Measurements from ENCODE around the gene DMBX1. TPM values are rescaled to one million over a fixed set of nuclear protein-coding genes. Genes with fewer than 3 reads are reported as not detected.

DMBX1 gene
- total and polyA plus RNA-seq, 9 of the 15 experiments (the other 6 are each of a cell fraction or from before 2014, with no cell fraction given) = 0.25 to 4.3 (median 1.0) TPM

DNA sequence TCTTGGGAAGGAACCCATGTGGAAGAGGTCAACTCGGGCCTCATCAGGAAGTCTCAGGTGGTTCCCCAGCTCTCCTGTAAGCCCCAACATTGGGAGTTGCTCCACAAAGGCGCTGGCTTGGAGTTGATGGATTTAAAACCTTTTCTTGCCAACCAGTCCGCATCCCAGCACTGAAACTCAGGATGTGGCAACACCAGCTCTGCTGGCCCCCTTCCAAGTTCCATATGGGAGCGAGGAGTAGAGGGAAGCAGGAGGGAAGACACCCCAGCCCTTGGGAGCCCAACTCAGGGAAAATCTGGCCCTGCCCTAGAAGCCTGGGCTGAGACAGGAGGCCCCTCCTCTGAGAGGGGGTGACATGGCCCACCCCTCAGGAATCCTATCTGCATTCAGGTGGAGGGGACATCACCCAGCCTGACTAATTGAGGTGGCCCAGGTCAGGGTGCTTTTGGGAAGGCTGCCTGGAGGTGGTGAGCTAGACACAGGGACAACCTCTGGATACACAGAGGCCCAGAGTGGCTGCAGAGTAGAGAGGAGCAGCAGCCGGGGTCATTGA is 33.1 kb upstream of the DMBX1 start:
- ChIA-PET CTCF (ENCODE audit: low intra/inter-chr PET ratio) (no interaction called here), POLR2A (interaction anchor here (0.6 to 1.0 kb wide), 2 partner anchors 14 to 268 kb away, joined by 3 to 6 read pairs; no protein-coding TSS in a partner anchor)
- no peak for ATAC-seq
- H3K27ac ChIP-seq (ENCODE audit: extremely low read depth, low read depth, low read length) = no peak overlapping the region
- FAIRE-seq = no peak
- in situ Hi-C loops (cut with MboI) = no loop called here
- H2AFZ ChIP-seq (ENCODE audit: low read depth, low read length) = no peak overlapping the region
- no peaks in the 10 kb centered on the region for H3K9me1 ChIP-seq (ENCODE audit: control insufficient read depth, insufficient read depth, low read length)
- no peak overlapping the region for H3K4me2 ChIP-seq (ENCODE audit: insufficient read depth, low read length)
- no peak overlapping the region for H3K9ac ChIP-seq (ENCODE audit: insufficient read depth in 1 of 2, low read depth in 2 of 2, low read length in 2 of 2)
- WGBS (ENCODE audit: insufficient coverage, low coverage, missing lambda C conversion rate) = 23% methylated on average over 5 of the region's 5 CpGs
- no TSS peak for BruUV-seq (replicated peaks)
- no peak overlapping the region for H3K4me3 ChIP-seq
- no peaks in the 10 kb centered on the region for H3K79me2 ChIP-seq (ENCODE audit: control insufficient read depth, insufficient read depth, low read length)
- no peaks in the 10 kb centered on the region for H4K20me1 ChIP-seq (replicated peaks; ENCODE audit: control insufficient read depth, insufficient read depth, low read length)
- no peak for DNase-seq (ENCODE audit: extremely low read depth in 1 of 4, low spot score in 3 of 4)
- H3K27me3 ChIP-seq (ENCODE audit: control insufficient read depth in 2 of 2, insufficient read depth in 2 of 2, low read length in 2 of 2) = peaks cover 2 to 42% of the 10 kb centered on the region in 2 experiments; a peak in 4 of 5 replicates
- peaks cover 7 to 20% of the 10 kb centered on the region in 2 experiments; a peak in 4 of 5 replicates for H3K4me1 ChIP-seq (replicated peaks in 1 of 2; ENCODE audit: control insufficient read depth in 2 of 2, insufficient read depth in 2 of 2, low read length in 2 of 2)
- TF ChIP-seq OTX1 (CRISPR knock-in tag; IDR thresholded peaks at IDR 0.05) = no peak
- peak; percentile 43; the same call in 1 of the 2 replicates for TF ChIP-seq NFIC (IDR thresholded peaks at IDR 0.05)
- TF ChIP-seq ZFP36 (IDR thresholded peaks at IDR 0.05; ENCODE audit: low read depth, low read length, partially characterized antibody) = peak; percentile 36
- H3K9me3 ChIP-seq (replicated peaks; ENCODE audit: control insufficient read depth, insufficient read depth, low read depth, low read length) = no peaks in the 10 kb centered on the region
- H3K36me3 ChIP-seq (ENCODE audit: control insufficient read depth, insufficient read depth, low read length) = no peaks in the 10 kb centered on the region
- intact Hi-C loops (cut with micrococcal nuclease) = no loop called here

DNA sequence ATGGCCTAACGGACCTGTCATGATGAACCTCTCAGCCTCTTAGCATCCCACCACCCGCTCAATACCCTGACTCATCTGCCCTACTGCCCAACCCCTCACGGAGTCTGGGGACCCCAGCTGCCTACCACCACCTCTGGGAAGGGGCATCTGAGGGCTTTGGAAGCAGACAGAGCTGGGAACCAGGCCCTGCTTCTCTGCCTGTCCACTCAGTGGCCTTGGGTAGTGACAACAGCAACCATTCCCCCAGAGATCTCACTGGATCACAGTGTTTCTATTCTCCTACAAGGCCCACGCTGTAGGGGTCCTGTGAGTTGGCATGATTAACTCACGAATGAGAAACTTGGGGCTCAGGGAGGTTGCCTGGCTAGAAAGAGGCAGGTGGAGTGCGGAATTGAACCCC is 32.5 kb upstream of the DMBX1 start:
- Histone ChIP-seq H2AFZ (ENCODE audit: low read depth, low read length) (no peak overlapping the region), H3K9ac (ENCODE audit: insufficient read depth in 1 of 2, low read depth in 2 of 2, low read length in 2 of 2) (no peak overlapping the region), H4K20me1 (replicated peaks; ENCODE audit: control insufficient read depth, insufficient read depth, low read length) (no peaks in the 10 kb centered on the region), H3K9me1 (ENCODE audit: control insufficient read depth, insufficient read depth, low read length) (no peaks in the 10 kb centered on the region), H3K27ac (ENCODE audit: extremely low read depth, low read depth, low read length) (no peak overlapping the region), H3K4me1 (replicated peaks in 1 of 2; ENCODE audit: control insufficient read depth in 2 of 2, insufficient read depth in 2 of 2, low read length in 2 of 2) (peaks cover 14 to 27% of the 10 kb centered on the region in 2 experiments; a peak in 4 of 5 replicates), H3K9me3 (replicated peaks; ENCODE audit: control insufficient read depth, insufficient read depth, low read depth, low read length) (no peaks in the 10 kb centered on the region), H3K4me3 (no peak overlapping the region), H3K36me3 (ENCODE audit: control insufficient read depth, insufficient read depth, low read length) (no peaks in the 10 kb centered on the region), H3K27me3 (ENCODE audit: control insufficient read depth in 2 of 2, insufficient read depth in 2 of 2, low read length in 2 of 2) (peaks cover 2 to 42% of the 10 kb centered on the region in 2 experiments; a peak in 4 of 5 replicates), H3K4me2 (ENCODE audit: insufficient read depth, low read length) (no peak overlapping the region), H3K79me2 (ENCODE audit: control insufficient read depth, insufficient read depth, low read length) (no peaks in the 10 kb centered on the region)
- DNase-seq (ENCODE audit: extremely low read depth in 1 of 4, low spot score in 3 of 4) (no peak), FAIRE-seq (no peak), ATAC-seq (no peak)
- POLR2A ChIA-PET = no interaction called here
- TF ChIP-seq ZNF696 (CRISPR knock-in tag; conservative IDR thresholded peaks at IDR 0.05) (no peak), ARID1B (IDR thresholded peaks at IDR 0.05) (no peak), ZNF695 (CRISPR knock-in tag; IDR thresholded peaks at IDR 0.05) (no peak), ZNF766 (CRISPR knock-in tag; conservative IDR thresholded peaks at IDR 0.05) (no peak), KAT8 (IDR thresholded peaks at IDR 0.05; ENCODE audit: low read depth) (no peak), ZNF134 (CRISPR knock-in tag; conservative IDR thresholded peaks at IDR 0.05) (no peak), ZNF174 (CRISPR knock-in tag; IDR thresholded peaks at IDR 0.05) (no peak), IFI16 (CRISPR knock-in tag; IDR thresholded peaks at IDR 0.05) (no peak)
- intact Hi-C loops (cut with micrococcal nuclease) = no loop called here
- WGBS (ENCODE audit: insufficient coverage, low coverage, missing lambda C conversion rate) = 8% methylated on average over 6 of the region's 6 CpGs
- BruUV-seq (replicated peaks) = no TSS peak
- CTCF ChIA-PET (ENCODE audit: low intra/inter-chr PET ratio) = no interaction called here
- in situ Hi-C loops (cut with MboI) = no loop called here
